OCI-LY1 (cell line): ENCODE data around the gene VPS35.

ENCODE experiments used
- CTCF ChIP-seq: fragments of 200-600 bp; sonication (generic), shearing (Covaris generic); IDR thresholded peaks from 2 replicates; pipeline ENCODE4 v1.5.1; 2017; ENCODE audit warnings: mild to moderate bottlenecking, antibody characterized with exemption, low read length, moderate library complexity, mixed read lengths
- EZH2 ChIP-seq: fragments of 200-600 bp; sonication (generic), shearing (Covaris generic); IDR thresholded peaks from 2 replicates; pipeline ENCODE4 v1.8.0; 2017; ENCODE audit warnings: borderline replicate concordance, mixed run types, mild to moderate bottlenecking, antibody characterized with exemption, low read length, moderate library complexity, mixed read lengths

DNA sequence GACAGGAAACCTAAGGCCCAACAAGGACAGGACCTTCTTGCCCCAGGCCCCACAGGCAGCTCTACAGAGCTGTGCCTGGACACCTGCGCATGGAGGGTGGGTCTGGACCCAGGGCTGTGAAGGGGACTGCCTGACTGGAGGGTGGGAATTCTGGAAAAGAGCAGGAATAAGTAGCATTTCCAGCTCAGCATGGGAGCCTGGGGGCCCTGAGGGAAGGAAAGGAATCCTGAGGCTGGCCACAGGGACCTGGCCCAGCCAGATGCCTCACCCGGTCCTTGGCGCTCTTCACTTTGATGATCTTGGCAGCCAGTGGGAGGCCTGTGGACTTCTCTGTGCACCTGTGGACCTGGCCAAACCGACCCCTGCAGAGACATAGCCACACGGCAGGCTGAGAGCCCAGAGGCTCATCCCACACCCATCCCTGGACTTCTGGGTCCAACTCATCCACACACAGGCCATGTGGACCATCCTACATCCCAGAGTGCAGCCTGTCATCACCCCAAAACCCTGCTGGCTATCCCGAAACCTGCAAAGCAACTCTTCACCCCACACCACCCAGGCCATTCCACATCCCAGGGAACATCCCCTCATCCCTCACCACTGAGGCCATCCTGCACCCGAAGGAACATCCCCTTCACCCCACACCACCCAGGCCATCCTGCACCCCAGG is 40.5 kb upstream of the VPS35 start:
- TF ChIP-seq CTCF (no peak), EZH2 (no peak)
